ENCODE data around the gene LRRC4.

LRRC4 gene

DNA sequence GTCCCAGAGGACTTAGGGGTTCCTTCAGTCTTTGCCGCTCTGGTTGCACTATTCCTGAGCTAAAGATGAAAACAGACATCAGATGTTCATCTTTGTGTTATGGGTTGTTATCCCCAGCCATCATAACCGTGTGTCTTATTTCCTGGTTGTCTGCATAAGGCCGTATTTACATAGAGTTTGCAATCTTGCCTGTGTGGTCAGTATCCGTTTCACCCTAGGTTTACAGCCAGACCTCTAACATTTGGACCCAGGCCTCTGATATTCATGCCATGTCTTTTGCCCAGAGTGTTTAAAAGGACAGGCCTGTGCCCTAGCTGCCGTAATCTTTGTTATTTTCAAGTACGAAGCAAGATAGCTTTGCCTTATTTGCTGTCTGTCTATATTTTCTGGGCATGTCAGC lies 26.6 kb downstream of the LRRC4 start:
- POLR2A ChIA-PET: no interaction called here
- H3K4me3 ChIP-seq (ENCODE audit: low read depth, low read length): no peak overlapping the region
- CTCF ChIA-PET: interaction anchor here (2.4 kb wide), 1 partner anchor 204 kb away, joined by 6 read pairs; no protein-coding TSS in a partner anchor
- DNase-seq (ENCODE audit: low read depth, low spot score): no peak
- TF ChIP-seq, protein P1, sequence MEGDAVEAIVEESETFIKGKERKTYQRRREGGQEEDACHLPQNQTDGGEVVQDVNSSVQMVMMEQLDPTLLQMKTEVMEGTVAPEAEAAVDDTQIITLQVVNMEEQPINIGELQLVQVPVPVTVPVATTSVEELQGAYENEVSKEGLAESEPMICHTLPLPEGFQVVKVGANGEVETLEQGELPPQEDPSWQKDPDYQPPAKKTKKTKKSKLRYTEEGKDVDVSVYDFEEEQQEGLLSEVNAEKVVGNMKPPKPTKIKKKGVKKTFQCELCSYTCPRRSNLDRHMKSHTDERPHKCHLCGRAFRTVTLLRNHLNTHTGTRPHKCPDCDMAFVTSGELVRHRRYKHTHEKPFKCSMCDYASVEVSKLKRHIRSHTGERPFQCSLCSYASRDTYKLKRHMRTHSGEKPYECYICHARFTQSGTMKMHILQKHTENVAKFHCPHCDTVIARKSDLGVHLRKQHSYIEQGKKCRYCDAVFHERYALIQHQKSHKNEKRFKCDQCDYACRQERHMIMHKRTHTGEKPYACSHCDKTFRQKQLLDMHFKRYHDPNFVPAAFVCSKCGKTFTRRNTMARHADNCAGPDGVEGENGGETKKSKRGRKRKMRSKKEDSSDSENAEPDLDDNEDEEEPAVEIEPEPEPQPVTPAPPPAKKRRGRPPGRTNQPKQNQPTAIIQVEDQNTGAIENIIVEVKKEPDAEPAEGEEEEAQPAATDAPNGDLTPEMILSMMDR (IDR thresholded peaks at IDR 0.05; ENCODE audit: insufficient read depth, low read length, missing control alignments): no peak

DNA sequence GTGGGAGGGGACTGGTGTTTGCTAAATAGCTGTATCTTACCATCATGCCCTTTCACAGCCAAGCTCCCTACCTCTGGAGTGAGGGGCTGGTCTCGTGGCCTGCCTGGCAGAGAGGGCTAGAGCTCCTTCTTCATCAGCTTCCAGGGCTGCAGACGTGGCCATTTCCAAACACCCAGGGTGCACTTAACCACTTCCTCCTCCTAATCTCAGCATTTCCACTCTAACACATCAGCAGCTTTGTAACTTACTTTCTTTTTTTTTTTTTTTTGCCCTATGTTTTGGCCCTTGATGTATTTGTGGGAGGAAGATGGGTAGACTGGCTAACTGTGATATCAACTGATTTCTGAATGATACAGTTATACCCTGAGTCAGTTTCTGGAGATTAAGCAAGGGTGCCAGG lies 27.4 kb downstream of the LRRC4 start:
- TF ChIP-seq, protein P1 (IDR thresholded peaks at IDR 0.05; ENCODE audit: insufficient read depth, low read length, missing control alignments): no peak
- H3K4me3 ChIP-seq (ENCODE audit: low read depth, low read length): no peak overlapping the region
- POLR2A ChIA-PET: no interaction called here
- CTCF ChIA-PET: no interaction called here
- no peak for DNase-seq (ENCODE audit: low read depth, low spot score)

DNA sequence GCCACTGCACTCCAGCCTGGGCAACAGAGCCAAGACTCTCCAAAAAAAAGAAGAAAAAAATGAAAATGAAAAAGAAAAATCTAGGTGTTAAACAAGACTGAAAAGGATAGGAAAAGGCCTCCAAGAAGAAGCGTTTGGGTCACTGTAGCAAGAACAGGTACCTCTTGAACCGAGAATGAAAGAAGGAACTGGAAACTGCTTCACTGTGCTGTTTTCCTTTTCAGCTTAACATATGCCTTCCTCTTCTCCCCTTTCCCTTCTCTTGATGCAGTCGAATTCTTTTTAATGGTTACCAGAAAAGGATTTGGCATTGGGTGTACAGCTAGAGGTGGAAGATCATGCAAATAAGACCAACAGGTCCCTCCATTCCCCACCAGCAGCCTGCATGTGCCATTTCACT lies 28.1 kb downstream of the LRRC4 start:
- ChIA-PET POLR2A (no interaction called here), CTCF (no interaction called here)
- no peak for DNase-seq (ENCODE audit: low read depth, low spot score)
- no peak overlapping the region for H3K4me3 ChIP-seq (ENCODE audit: low read depth, low read length)
- TF ChIP-seq, protein P1 (IDR thresholded peaks at IDR 0.05; ENCODE audit: insufficient read depth, low read length, missing control alignments): no peak

DNA sequence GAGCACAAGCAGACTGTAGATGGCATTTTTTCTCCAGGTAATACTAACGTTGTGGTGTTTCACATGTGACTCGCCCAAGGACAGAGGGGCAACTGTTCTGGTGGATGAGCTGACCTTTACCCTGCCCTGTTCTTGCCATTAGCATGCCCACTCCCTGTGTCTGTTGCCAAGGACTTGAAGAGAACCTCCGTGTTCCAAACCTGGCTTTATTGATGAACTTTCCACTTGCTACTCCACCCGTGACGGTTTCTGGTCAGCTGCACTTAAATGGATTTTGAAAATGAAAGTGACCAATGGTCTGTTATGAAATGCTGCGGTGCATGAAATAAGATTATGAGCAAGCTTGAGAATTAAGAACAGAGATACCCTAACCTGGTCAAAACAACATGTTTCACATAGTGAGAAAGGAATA lies 30.4 kb downstream of the LRRC4 start:
- CTCF ChIA-PET: interaction anchor here (1.0 to 2.2 kb wide), 4 partner anchors 8 to 292 kb away, joined by 3 to 10 read pairs (median 4); no protein-coding TSS in a partner anchor
- DNase-seq (ENCODE audit: low read depth, low spot score): no peak
- POLR2A ChIA-PET: no interaction called here
- no peak overlapping the region for H3K4me3 ChIP-seq (ENCODE audit: low read depth, low read length)
- TF ChIP-seq, protein P1 (IDR thresholded peaks at IDR 0.05; ENCODE audit: insufficient read depth, low read length, missing control alignments): no peak

DNA sequence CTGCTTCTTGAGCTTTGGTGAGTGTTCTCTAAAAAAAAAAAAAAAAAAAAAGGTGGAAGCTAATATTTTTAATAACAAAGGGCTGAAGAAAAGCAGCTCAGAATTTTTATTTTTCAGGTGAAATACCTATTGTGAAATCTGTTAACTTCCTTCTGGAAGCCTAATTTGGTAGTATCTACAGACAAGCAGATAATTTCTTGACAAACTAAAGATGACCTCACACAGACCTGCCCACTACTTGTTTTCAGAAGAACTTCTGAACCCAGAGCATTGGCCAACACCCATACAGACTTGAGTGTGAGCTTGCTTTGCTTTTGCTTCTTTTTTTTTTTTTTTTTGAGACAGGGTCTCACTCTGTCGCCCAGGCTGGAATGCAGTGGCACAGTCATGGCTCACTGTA lies 31.2 kb downstream of the LRRC4 start:
- CTCF ChIA-PET: interaction anchor here (1.0 to 2.2 kb wide), 3 partner anchors 9 to 20 kb away, joined by 3 to 10 read pairs (median 5); no protein-coding TSS in a partner anchor

DNA sequence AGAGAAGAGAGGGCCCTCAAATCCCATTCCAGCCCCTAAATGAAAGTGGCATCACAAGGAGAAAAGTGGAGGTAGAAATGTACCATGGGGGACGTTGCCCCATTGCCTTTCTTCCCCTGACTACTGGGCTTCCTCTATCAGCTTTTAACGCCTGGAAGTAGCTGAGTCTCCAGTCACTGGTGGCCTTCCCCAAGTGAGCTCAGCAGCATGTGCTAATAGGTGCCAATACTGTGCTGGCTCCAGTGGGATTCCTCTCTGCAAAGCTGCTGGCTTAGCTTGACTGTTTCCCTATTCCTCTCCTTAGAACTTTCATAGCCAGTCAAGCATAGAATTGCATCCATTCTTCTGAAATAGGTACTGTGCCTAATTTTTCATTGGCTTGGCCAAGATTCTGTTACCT lies 32.6 kb downstream of the LRRC4 start:
- H3K4me3 ChIP-seq (ENCODE audit: low read depth, low read length): no peak overlapping the region
- CTCF ChIA-PET: interaction anchor here (2.2 kb wide), 1 partner anchor 10 kb away, joined by 10 read pairs; no protein-coding TSS in a partner anchor
- DNase-seq (ENCODE audit: low read depth, low spot score): no peak
- POLR2A ChIA-PET: no interaction called here
- TF ChIP-seq, protein P1 (IDR thresholded peaks at IDR 0.05; ENCODE audit: insufficient read depth, low read length, missing control alignments): no peak

More for the DNA sequence above, 31.2 kb downstream of the LRRC4 start:
- TF ChIP-seq, protein P1 (IDR thresholded peaks at IDR 0.05; ENCODE audit: insufficient read depth, low read length, missing control alignments): no peak
- H3K4me3 ChIP-seq (ENCODE audit: low read depth, low read length): no peak overlapping the region
- POLR2A ChIA-PET: no interaction called here
- DNase-seq (ENCODE audit: low read depth, low spot score): no peak

All from AG04449 (cell line).